ENCODE measurements around the gene TBC1D32.
"Not testable (repeated sequence)": the region's sequence is repeated elsewhere in the genome, so short reads cannot be mapped to it uniquely, and the experiment has no call there.

TBC1D32 gene

GRCh38 chr6:121222656-121223055 lies 111.6 kb downstream of the TBC1D32 start:
- no peak for DNase-seq

- DNase-seq: no peak
Measured at GRCh38 chr6:121216928-121217327, 117.4 kb downstream of the TBC1D32 start.

GRCh38 chr6:121213341-121213740 lies 120.9 kb downstream of the TBC1D32 start:
- not testable (repeated sequence) for DNase-seq

GRCh38 chr6:121210943-121211342 lies 123.3 kb downstream of the TBC1D32 start:
- DNase-seq: no peak

GRCh38 chr6:121205569-121205968 lies 128.7 kb downstream of the TBC1D32 start:
- DNase-seq: no peak

GRCh38 chr6:121201105-121201504 lies 133.2 kb downstream of the TBC1D32 start:
- DNase-seq: no peak

GRCh38 chr6:121196042-121196441 lies 138.2 kb downstream of the TBC1D32 start:
- DNase-seq: not testable (repeated sequence)

- no peak for DNase-seq
Measured at GRCh38 chr6:121190122-121190521, 144.2 kb downstream of the TBC1D32 start.

GRCh38 chr6:121188356-121188755 lies 145.9 kb downstream of the TBC1D32 start:
- no peak for DNase-seq

GRCh38 chr6:121187833-121188200 lies 146.5 kb downstream of the TBC1D32 start:
- DNase-seq: no peak

GRCh38 chr6:121187200-121187832 lies 147.0 kb downstream of the TBC1D32 start:
- DNase-seq: no peak

GRCh38 chr6:121183742-121184141 lies 150.5 kb downstream of the TBC1D32 start:
- no peak for DNase-seq

- no peak for DNase-seq
Measured at GRCh38 chr6:121175827-121176226, 158.5 kb downstream of the TBC1D32 start.

- DNase-seq: not testable (repeated sequence)
Measured at GRCh38 chr6:121172451-121172850, 161.8 kb downstream of the TBC1D32 start.

- no peak for DNase-seq
Measured at GRCh38 chr6:121171879-121172278, 162.4 kb downstream of the TBC1D32 start.

GRCh38 chr6:121161886-121162285 lies 172.4 kb downstream of the TBC1D32 start:
- no peak for DNase-seq

GRCh38 chr6:121160276-121160675 lies 174.0 kb downstream of the TBC1D32 start:
- no peak for DNase-seq

- DNase-seq: no peak
Measured at GRCh38 chr6:121158891-121159290, 175.4 kb downstream of the TBC1D32 start.

- no peak for DNase-seq
Measured at GRCh38 chr6:121158438-121158837, 175.8 kb downstream of the TBC1D32 start.

GRCh38 chr6:121157906-121158305 lies 176.4 kb downstream of the TBC1D32 start:
- DNase-seq: no peak

- DNase-seq: no peak
Measured at GRCh38 chr6:121143476-121143875, 190.8 kb downstream of the TBC1D32 start.

- no peak for DNase-seq
Measured at GRCh38 chr6:121142093-121142492, 192.2 kb downstream of the TBC1D32 start.

- no peak for DNase-seq
Measured at GRCh38 chr6:121135425-121135824, 198.9 kb downstream of the TBC1D32 start.

- DNase-seq: no peak
Measured at GRCh38 chr6:121134922-121135321, 199.4 kb downstream of the TBC1D32 start.

GRCh38 chr6:121124600-121124999 lies 209.7 kb downstream of the TBC1D32 start:
- no peak for DNase-seq
